A204.1 (cell line): ENCODE results near the gene FER1L5.

Source experiments
- FAIRE-seq: peaks from 2 replicates; lab custom pipeline; 2012; peaks lifted over from hg19 to GRCh38; lab: Jason Lieb, UNC

Gene FER1L5

DNA sequence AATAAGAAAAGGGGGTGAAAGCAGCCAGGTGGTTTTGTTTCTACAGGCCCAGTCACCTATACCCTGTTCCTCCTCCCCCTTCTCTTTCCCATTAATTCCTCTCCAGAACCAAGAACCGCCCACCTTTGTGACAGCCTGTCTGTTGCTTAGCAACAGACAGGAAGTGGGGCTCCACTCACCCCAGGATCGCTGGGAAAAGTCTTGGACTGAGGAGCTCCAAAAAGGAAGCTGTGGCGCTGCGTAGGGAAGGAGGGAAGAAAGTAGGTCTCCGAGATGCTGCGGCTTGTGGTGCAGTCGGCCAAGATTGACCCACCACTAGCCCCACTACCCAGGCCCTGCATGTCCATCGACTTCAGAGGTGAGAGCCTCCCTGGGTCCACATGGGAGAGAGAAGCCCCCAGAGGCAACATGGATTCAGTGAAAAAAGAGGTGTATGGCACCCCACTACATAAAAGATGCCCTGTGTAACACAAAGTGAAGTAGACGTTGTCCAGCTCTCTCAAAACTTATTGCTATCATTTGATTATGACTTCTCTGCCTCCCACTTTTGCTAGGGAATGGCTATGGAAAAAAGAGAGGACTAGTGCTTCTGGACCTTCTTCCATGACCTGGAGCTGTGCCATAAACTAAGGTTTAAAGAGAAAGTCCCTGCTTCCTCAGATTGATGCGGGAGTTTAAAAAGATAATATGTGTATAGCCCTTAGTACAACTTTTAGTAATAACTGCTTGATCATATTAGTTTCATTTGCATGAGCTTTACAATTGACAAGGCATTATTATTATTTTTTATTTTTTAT lies at the start of gene FER1L5:
Gene FER1L5, plus strand, starts transcription at position 201 of the 797 bp plus-strand sequence. Its CDS starts 73 bp downstream, at position 274.
- FAIRE-seq, result no peak

DNA sequence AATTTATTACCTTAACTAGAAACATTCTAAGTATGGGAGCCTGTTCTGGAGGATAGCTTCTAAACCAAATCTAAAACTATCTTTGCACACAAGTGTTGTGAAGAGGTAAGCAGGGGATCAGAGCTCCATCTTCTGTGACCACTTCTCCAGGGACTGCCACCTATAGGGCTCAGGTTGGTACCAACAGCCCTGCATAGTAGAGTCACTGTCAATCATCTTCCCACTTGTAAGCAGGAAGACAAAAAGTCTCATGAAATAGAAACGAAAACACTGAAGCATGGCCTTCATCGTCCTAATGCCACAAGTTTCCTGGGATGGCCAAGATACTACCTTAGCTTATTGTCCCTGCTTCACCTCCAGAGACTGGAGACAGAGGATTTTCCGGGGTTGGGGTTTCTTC lies 48.3 kb upstream of the FER1L5 start:
- FAIRE-seq, result no peak

DNA sequence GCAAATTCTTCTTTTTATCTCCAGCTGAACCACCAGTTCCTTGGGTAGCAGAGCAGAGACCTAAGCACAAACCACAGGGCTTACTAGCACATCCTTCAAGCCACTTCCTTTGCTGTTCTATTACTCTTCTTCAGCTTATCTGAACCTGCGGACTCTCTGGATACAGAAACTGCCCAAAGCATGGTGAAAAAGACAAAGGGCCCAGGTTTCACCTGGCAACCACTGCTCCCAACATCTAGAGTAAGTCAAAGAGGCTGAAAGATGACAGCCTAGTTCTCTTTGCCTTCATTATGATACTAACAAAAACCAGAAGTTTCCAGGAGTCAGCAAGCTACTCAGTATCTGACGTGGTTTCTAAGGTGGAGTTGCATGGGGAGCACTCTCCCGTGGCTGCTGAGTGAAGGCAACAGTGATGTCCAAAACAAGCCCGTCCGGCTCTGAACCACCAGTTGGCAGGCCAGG lies 47.8 kb upstream of the FER1L5 start:
- FAIRE-seq, result no peak

DNA sequence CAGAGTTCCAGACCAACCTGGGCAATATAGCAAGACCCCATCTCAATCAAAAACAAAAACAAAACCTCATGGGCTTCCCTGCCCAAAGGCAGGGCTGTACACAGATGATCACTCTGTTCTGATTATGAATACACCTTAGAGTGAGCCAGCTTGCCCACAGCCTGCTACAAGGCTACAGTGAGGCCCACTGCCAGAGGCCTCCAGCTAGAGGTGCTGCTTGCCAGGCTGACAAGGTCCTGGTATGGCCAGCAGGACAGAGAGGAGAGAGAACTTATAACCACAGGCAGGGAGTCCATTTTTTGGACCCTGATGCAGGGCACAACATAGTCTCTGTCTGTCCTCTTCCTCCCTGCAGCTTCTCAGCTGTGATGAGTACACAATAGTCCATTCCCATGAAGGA lies 46.0 kb upstream of the FER1L5 start:
- FAIRE-seq, result no peak

DNA sequence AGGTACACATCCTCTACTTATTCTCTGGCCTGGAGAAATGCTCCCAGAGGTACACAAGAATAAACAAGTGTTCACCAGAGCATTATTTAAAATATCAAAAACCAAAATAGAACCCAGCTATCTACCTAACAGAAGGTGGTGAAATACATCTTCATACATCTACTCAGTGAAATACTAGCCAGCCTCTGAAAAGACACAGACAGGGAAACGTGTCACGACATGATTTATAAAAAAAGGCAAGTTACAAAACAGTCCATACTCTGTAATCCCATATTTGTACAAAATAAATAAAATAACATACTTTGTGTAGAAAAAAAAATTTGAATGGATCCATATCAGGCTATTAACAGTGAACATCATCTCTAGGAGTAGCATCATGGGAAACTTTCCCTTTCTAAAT lies 42.6 kb upstream of the FER1L5 start:
- no peak for FAIRE-seq

DNA sequence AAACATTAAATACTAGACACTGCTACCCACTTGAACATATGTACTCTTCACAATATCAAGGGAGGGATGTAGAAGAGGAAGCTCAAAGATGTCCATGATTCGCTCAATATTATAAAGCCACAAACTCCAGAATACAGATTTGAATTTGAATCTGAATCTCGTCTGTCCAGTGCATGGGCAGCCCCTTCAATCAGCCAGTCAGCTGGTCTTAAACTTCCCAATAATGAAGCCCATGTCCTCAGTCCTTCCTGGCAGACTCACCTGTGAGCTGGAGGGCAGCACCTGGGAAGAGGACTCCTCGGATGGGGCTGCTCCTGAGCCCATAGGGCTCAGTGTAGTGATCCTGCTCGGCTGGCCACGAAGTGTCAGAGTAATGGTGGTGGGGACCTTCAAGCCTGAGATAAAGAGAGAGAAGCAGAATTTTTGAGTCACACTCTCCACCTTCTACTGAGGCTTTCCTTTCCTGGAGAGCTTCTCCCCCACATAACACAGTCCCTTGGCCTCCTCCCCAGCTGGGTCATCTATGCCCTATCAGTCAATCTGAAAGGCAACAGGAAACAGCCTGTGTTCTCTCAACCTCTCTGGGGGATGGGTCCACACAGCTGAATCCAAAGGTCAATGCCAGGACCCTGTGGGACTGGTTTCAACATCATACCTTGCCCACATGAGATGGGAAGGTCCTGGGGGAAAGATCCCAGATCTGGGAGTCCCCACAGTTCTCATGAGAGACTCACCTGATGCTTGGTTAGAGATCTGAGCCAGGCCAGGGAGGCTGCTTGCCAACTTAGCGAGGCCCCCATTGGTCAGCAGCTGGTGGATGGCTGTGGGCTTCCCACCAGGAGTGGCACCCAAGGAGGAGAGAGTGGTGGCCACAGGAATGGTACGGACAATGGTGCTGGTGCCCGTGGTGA lies 40.9 kb upstream of the FER1L5 start:
- no peak for FAIRE-seq

DNA sequence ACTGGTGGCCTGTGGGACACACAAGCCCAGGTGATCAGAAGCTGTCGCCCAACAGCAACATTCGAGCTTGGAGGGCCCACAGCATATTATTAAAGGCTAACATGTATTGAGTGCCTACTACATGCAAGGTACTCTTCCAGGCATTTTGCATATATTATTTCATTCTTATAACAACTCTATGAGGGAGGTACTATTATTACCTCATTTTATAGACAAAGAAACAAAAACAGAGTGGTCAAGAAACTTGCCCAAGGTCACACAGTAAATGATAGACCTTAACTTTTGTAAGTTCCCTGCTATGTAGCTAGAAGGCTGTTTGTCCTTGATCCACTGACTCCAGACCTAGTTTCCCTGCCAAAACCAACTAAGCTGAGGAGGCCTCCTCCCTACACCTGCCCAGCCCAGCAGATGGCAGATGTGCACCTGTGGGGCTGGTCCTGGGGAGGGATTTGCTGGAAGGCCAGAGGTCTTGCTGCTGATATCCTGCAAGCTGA lies 40.2 kb upstream of the FER1L5 start:
- no peak for FAIRE-seq

DNA sequence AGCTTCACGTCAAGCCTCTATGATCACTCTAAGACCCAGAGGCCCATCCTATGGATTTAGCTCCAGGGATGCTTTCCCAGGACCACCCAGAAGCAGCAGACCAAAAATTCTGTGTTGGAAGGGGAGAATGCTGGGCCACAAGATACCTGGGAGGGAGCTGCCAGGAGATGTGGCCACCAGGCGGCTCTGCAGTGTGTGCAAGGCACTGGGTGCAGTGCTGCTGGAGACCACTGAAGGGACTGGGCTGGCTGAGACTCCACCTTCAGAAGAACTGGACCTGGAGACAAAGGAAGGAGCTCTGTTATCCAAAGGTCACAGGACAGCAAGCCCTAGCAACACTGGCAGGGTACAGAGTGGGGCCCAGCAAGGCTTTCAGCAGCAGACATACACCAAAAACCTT lies 38.5 kb upstream of the FER1L5 start:
- no peak for FAIRE-seq

DNA sequence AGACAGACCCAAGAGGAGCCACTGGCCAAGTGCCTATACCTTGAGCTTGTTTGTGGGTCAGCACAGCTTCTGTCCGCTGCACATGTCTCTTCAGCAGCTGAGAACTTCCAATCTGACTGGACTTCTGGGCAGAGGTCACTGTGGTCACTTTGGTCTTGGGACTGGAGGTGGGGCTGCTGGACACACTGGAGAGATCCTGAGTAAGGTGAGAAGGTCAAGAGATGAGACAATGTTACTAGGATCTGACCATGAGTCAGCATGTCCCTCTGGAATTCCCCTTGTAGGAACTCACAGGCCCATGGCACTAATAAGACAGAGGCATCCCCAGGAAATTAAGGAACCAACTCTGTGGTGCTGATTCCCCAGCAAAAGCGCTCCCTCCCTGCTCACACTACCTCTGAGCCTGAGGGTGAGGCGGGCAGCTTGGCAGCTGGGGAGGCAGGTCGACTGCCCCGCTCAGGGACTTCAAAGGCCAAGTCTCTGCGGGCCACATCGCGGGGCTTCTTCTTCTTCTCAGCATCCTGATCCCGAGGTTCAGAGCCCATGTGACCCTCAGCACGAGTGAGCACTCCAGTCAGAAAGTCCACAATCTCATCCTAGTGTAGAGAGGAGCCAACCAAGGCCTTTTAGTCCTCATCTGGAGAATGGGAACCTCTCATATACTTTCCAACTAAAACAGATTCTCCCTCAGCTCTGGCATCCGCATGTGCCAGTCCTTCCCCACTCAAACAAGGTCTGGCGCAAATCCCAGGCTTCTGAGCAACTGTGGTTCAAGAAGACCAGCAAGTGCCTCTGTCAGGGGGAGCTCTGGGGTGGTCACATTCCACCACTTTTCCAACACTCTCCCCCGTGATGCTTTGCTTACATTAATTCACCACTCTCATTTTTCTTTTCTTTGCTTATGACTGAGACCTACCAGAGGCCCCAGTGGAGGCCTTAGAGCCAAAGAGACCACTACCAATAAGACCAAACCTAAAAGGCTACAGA lies 33.8 kb upstream of the FER1L5 start:
- no peak for FAIRE-seq

DNA sequence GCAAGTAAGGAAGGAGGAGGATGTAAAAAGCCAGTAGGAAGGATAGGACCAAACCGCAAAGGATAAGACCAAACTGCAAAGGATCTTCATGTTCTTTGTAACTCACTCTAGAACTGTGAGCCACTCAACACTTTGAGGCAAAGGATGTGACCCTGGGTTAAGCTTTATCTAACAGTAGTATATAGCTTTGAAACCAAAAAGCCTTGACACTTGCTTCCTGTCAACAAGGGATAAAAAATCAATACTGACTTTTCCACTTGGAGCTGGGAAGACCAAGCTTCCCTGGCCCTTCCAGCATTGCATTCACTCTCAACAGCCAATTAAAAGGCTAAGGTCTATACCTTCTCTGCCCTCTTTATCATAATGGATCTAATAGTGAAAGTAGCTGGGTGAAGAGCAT lies 26.4 kb upstream of the FER1L5 start:
- no peak for FAIRE-seq

DNA sequence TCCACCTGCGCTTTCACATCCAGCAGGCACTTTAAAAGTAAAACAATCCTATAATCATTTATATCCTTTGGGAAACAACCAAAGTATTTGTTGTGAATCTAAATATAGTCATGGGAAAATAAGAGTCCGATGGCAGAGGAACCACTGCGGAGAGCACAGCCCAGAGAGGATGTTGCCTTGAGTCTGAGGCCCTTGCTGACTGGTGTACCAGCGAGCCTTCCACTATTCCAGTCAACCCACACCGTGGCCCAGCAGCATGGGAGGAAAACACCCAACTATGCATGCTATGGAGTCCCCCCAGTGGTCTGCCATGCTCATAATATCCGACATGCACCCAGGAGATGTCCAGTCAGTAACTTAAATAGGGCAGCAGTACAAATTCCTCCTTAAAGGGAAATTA lies 26.0 kb upstream of the FER1L5 start:
- no peak for FAIRE-seq

DNA sequence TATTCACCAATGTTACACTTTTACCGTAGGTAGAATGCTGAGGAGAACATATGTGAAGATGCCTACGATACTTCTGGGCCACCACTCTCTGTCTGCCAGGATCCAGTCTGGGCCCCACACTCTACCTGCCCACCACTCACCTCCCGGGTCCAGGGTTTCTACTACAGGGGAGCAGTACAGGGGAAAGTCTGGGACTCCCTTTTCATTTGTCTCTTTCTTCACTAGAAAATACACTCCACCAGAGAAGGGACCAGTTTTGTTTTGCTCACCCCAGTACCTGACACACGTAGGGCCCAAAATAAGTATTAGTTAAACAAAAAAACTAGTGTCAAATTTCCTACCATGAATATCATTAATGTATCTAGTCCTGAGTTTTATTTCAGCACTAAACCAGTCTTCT lies 25.6 kb upstream of the FER1L5 start:
- FAIRE-seq, result no peak

DNA sequence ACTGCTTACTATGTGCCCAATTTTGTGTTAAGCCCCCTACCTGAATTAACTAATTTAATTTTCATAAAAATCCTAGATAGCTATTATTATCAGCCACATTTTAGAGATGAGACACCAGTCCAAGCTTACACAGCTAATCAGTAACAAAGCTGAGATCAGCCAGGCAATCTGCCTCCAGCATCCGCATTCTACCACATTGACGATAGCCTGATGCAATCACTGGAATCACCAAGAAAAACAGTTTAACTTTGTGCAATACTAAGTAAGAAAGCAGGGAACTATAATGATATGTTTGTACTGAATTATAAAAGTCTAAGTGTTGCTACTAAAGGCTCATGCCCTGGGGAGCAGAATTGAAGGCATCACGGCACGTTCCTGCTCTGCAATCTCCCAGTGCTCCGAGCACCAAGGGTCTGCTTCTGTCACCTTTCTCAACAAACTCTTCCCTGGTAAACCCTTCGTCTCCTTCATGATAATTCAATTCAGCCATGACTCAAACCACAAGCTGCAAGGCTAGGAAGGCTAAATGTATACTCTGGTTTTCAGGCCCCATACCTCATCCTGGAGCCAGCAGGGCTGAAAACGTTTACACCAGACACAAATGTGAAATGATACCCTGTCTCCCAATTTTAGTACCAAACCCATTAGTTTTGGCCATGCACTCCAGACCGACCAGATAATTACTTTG lies 23.8 kb upstream of the FER1L5 start:
- FAIRE-seq, result no peak

DNA sequence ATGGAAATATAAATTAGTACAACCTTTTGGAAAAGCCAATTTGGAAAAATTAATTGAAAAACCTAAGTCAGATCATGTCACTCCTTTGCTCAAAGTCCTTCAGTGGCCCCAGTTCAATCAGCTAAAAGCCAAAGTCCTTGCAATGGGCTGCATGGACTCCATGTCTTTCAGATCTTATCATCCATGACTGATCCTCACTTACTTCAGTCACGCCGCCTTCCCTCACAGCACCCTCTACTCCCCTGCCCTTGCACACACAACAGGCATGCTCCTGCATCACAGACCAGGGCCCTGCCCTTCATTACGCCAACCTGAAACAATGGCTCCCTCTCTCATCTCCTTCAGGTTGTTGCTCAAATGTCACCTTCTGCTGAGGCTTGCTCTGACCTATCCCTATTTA lies 20.0 kb upstream of the FER1L5 start:
- no peak for FAIRE-seq

DNA sequence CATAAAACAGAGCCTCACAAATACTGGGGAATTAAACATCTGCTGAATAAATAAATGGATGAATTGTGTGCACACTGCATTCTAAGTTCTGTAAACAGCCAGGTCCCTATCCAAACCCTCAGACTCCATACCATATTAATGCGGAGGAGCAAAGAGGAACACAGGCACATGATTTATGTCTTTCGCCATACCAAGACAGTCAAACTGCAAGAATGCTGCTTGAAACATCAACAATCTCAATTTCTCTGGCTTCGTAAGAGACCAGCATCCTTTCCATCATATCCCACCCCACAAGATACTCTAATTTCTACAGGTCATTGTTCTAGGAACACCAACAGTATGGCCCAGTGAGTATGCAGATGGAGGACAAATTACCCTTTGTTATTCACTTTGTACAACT lies 19.4 kb upstream of the FER1L5 start:
- no peak for FAIRE-seq

DNA sequence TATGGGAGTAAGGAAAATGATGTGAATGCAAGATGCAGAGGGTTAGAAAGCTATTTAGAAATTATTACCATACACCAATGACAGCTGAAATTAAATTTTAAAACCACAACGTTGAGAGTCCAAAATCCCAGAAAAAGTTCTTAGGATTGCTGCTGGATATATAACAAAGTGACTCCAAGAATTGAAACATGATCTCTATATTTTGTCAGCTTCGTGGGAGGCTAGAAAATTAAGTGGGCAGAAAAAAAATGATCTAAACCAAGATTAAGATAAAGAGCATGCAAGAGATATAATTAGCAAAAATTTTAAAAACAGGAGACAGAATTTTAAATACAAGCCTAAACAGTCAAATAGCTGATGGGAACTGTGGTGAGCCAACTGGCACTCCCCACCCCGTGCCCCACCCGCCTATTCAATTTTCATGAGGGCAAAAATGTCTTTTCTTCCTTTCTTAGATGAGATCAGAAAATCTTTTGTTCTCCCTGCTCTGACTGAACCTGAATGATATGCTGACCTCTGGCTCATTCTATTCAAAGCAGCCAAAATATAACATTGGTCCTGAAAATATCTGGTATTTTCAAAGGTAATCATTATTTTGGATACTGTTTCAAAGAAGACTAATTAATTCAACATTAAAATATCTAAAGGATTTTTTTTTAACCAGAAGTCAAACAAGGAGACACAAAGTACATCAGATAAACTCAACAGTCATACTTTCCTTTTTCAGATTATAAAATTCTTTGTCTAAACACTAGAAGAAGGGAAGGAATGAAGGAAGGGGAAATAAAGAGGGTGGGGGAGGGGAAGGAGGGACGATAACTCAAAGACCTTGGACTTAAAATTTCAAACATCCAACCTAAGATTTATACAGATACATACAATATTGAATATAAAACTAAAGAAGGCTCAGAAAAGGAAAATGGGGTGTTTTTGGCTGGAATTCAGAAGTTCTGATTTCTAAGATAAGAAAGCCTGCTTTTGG lies 16.7 kb upstream of the FER1L5 start:
- FAIRE-seq, result no peak

DNA sequence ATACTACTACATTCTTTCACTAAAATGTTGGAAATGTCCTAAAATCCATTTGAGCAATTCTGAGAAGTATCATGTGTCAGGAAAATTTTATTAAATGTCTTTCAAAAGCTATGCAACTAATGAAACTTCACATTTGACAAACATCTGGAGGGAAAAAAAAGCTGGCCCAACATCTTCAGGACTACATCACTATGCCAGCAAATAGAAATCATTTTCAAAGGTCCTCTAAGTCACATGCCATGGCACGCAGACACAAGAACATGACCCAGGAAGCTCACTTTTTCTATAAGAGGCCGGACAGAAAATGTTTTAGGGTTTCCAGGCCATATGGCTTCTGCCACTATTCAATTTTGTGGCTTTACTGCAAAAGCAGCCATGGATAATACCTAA lies 16.0 kb upstream of the FER1L5 start:
- no peak for FAIRE-seq

DNA sequence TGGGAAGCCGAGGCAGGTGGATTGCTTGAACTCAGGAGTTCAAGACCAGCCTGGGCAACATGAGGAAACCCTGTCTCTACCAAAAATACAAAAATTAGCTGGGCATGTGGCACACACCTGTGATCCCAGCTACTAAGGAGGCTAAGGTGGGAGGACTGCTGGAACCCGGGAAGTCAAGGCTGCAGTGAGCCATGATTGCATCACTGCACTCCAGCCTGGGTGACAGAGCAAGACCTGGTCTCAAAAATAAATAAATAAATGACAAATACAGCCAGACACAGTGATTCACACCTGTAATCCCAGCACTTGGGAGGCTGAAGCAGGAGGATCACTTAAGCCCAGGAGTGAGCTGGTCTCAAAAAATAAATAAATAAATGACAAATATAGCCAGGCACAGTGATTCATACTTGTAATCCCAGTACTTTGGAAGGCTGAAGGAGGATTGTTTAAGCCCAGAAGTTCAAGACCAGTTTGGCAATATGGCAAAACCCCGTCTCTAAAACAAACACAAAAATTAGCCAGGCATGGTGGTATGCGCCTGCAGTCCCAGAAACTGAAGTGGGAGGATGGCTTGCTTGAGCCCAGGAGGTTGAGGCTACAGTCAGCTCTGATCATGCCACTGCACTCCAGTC lies 10.6 kb upstream of the FER1L5 start:
- FAIRE-seq, result no peak

DNA sequence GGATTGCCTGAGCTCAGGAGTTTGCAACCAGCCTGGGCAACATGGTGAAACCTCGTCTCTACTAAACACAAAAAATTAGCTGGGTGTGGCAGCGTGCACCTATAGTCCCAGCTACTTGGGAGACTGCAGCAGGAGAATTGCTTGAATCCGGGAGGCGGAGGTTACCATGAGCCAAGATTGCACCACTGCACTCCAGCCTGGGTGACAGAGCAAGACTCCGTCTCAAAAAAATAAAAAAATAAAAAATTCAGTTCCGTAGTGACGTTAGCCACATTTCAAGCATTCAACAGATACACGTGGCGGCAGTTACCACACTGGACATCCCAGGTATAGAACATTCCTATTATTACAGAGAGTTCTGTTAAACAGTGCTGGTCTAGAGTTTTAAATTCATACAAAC lies 8.9 kb upstream of the FER1L5 start:
- no peak for FAIRE-seq
